ENCODE results near the gene MPP3. TPM values are rescaled to one million over a fixed set of nuclear protein-coding genes. Genes with fewer than 3 reads are reported as not detected.

Gene MPP3
- total and polyA plus RNA-seq, 3 donors from 2014 or later: 5.9 to 18.2 (median 16.7) TPM

DNA sequence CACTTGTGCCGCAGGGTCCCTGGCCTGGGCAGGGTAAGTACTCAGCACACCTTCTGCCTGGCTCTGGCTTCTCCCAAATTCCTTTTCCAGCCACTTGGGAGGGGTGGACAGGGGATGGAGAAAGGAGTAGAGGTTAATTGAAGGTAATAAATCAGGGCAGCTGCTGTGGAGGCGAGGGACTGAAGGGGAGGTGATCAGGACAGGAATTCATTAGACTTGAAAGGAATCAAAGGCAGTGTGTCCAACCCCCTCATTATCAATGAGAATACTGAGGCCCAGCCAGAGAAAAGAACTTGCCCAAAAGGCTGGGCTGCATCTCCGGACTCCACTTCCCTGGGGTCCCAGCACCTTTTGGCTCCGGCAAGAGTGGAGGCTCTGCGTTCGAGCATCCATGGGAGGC is 76.7 kb downstream of the MPP3 start:
- no peak overlapping the region for H3K27ac ChIP-seq
- no peaks in the 10 kb centered on the region for H3K9me3 ChIP-seq
- H3K4me3 ChIP-seq: no peak overlapping the region
- H3K36me3 ChIP-seq (ENCODE audit: low read depth, missing control alignments): no peaks in the 10 kb centered on the region
- intact Hi-C loops (cut with DNase I; ENCODE audit: low total_unique reads): no loop called here
- H3K27me3 ChIP-seq: no peaks in the 10 kb centered on the region
- DNase-seq: no peak
- H3K4me1 ChIP-seq: peaks cover 8% of the 10 kb centered on the region
- 47 to 66% methylated on average over 3 to 6 of the region's 6 CpGs for WGBS, 2 donors
- no peak for TF ChIP-seq POLR2A (IDR thresholded peaks at IDR 0.05)
- TF ChIP-seq, protein P1, sequence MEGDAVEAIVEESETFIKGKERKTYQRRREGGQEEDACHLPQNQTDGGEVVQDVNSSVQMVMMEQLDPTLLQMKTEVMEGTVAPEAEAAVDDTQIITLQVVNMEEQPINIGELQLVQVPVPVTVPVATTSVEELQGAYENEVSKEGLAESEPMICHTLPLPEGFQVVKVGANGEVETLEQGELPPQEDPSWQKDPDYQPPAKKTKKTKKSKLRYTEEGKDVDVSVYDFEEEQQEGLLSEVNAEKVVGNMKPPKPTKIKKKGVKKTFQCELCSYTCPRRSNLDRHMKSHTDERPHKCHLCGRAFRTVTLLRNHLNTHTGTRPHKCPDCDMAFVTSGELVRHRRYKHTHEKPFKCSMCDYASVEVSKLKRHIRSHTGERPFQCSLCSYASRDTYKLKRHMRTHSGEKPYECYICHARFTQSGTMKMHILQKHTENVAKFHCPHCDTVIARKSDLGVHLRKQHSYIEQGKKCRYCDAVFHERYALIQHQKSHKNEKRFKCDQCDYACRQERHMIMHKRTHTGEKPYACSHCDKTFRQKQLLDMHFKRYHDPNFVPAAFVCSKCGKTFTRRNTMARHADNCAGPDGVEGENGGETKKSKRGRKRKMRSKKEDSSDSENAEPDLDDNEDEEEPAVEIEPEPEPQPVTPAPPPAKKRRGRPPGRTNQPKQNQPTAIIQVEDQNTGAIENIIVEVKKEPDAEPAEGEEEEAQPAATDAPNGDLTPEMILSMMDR (IDR thresholded peaks at IDR 0.05): no peak

DNA sequence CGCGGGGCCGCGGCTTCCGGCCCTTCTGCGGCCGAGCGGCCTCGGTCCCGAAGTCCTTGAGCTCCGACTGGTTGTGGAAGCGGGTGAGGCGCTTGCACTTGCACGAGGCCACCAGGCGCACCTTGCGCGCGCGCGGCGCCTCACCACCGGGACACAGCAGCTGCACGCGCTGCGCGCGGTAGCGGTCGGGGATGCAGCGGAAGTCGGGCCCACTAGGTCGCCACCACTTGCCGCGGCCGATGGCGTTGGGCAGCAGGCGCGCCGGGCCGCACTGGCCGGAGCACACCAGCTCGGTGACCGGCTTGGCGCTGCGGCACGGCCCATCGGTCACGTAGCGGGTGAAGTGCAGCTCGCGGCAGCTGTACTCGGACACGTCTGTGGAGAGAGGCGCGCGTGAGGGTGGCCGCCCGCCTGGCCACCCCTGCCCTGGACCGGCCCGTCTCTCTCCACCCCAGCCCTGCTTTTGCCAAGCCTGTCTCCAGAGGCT is 77.5 kb downstream of the MPP3 start:
- DNase-seq: peak; percentile 54
- WGBS, 2 donors: 0 to 1% methylated on average over 2 to 19 of the region's 60 CpGs
- TF ChIP-seq POLR2A (IDR thresholded peaks at IDR 0.05): no peak
- TF ChIP-seq, protein P1 (IDR thresholded peaks at IDR 0.05): no peak
- H3K36me3 ChIP-seq (ENCODE audit: low read depth, missing control alignments): no peaks in the 10 kb centered on the region
- peaks cover 8% of the 10 kb centered on the region for H3K4me1 ChIP-seq
- intact Hi-C loops (cut with DNase I; ENCODE audit: low total_unique reads): no loop called here
- no peaks in the 10 kb centered on the region for H3K27me3 ChIP-seq
- H3K4me3 ChIP-seq: peak overlapping the region; percentile 32 to 56
- H3K9me3 ChIP-seq: no peaks in the 10 kb centered on the region
- no peak overlapping the region for H3K27ac ChIP-seq

DNA sequence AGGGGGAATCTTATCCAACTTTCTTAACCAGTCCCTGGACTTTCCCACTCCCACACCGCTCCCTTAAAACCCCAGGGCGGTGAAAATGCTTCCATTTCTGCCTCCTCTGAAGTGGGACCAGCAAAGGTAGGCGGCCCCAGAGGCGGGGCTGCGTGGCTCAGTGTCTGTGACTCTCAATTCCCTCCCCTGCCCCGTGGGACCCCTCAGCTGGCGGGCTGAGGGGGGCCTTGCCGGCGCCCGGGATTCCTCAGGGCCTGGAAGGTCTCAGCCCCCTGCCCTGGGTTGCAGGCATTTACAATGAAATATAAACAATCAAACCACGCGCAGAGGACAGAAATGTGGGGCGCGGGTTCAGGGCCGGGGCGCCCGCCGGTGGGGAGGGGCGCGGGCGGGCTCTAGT is 78.0 kb downstream of the MPP3 start:
- WGBS, 2 donors: 16 to 24% methylated on average over 4 to 16 of the region's 21 CpGs

DNA sequence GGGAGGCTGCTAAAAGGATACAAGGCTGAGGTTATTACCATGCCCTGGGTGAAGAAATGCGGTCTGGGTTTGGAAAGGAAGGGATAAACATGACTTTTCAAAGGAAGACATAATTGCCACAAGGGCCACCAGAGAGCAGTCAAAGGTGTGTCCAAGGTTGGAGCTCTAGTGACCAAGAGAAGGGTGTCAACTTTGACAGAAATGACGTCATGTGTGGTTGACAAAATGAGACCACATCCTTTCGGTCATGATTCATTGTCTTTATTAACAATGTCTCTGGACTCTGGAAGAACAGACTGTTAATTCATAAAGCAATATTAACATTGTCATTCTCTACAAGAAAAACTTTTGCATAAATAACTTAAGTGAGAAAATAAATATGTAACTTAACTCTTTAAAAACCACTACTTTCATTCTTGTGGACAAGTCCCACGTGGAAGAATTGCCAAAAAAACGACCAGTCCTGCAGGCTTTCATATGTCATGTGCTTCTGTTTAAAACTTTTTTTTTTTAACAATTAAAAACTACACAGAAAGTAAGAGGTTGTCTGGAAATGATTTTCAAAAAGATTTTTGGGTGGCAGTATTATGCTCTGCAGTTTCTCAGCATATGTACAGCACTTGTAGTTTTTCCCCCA is 79.3 kb downstream of the MPP3 start:
- Histone ChIP-seq H3K27me3 (no peaks in the 10 kb centered on the region), H3K27ac (no peak overlapping the region), H3K9me3 (no peaks in the 10 kb centered on the region), H3K4me3 (no peak overlapping the region), H3K36me3 (ENCODE audit: low read depth, missing control alignments) (no peaks in the 10 kb centered on the region), H3K4me1 (peaks cover 8% of the 10 kb centered on the region)
- 82 to 85% methylated on average over 5 of the region's 5 CpGs for WGBS, 2 donors
- intact Hi-C loops (cut with DNase I; ENCODE audit: low total_unique reads): no loop called here
- TF ChIP-seq POLR2A (IDR thresholded peaks at IDR 0.05): no peak
- TF ChIP-seq, protein P1 (IDR thresholded peaks at IDR 0.05): no peak
- DNase-seq: no peak

More for the DNA sequence above, 78.0 kb downstream of the MPP3 start:
- Histone ChIP-seq H3K4me1 (peaks cover 8% of the 10 kb centered on the region), H3K27ac (no peak overlapping the region), H3K9me3 (no peaks in the 10 kb centered on the region), H3K4me3 (peak overlapping the region; percentile 32 to 56), H3K36me3 (ENCODE audit: low read depth, missing control alignments) (no peaks in the 10 kb centered on the region), H3K27me3 (no peaks in the 10 kb centered on the region)
- intact Hi-C loops (cut with DNase I; ENCODE audit: low total_unique reads): no loop called here
- DNase-seq: no peak
- TF ChIP-seq POLR2A (IDR thresholded peaks at IDR 0.05): no peak
- TF ChIP-seq, protein P1 (IDR thresholded peaks at IDR 0.05): no peak

Other genes starting within 250 kb of the MPP3 start
- gene MEOX1, start 171.2 kb downstream of the MPP3 start, total RNA-seq: 1 to 10 TPM in 1 of 2 donors, under 1 TPM in 1; 0.12 to 2.8 TPM
- 6.1 TPM for gene MEOX1, start 171.2 kb downstream of the MPP3 start, polyA plus RNA-seq (ENCODE audit: insufficient read depth, low read depth, low replicate concordance)
- gene SOST, start 74.4 kb downstream of the MPP3 start, total RNA-seq: under 1 TPM in 1 of 2 donors, not detected in 1; 0.24 TPM
- gene SOST, start 74.4 kb downstream of the MPP3 start, polyA plus RNA-seq (ENCODE audit: insufficient read depth, low read depth, low replicate concordance): not detected
- gene DUSP3, start 54.2 kb downstream of the MPP3 start, total RNA-seq: 10 to 100 TPM; 59.2 to 75.1 TPM
- 54.8 TPM for gene DUSP3, start 54.2 kb downstream of the MPP3 start, polyA plus RNA-seq (ENCODE audit: insufficient read depth, low read depth, low replicate concordance)
- gene CFAP97D1, start 52.7 kb downstream of the MPP3 start, total RNA-seq: 10 to 100 TPM in 1 of 2 donors, 1 to 10 TPM in 1; 6.3 to 20.0 TPM
- gene CFAP97D1, start 52.7 kb downstream of the MPP3 start, polyA plus RNA-seq (ENCODE audit: insufficient read depth, low read depth, low replicate concordance): 32.4 TPM
- gene CD300LG, start 14.0 kb upstream of the MPP3 start, total RNA-seq: 10 to 100 TPM; 48.4 to 53.9 TPM
- 49.2 TPM for gene CD300LG, start 14.0 kb upstream of the MPP3 start, polyA plus RNA-seq (ENCODE audit: insufficient read depth, low read depth, low replicate concordance)
- 10 to 100 TPM; 25.1 to 25.8 TPM for gene MPP2, start 74.4 kb upstream of the MPP3 start, total RNA-seq
- 31.4 TPM for gene MPP2, start 74.4 kb upstream of the MPP3 start, polyA plus RNA-seq (ENCODE audit: insufficient read depth, low read depth, low replicate concordance)
- not detected for gene PPY, start 109.3 kb upstream of the MPP3 start, total RNA-seq
- 0.99 TPM for gene PPY, start 109.3 kb upstream of the MPP3 start, polyA plus RNA-seq (ENCODE audit: insufficient read depth, low read depth, low replicate concordance)
- under 1 TPM in 1 of 2 donors, not detected in 1; 0.37 TPM for gene PYY, start 120.8 kb upstream of the MPP3 start, total RNA-seq
- gene PYY, start 120.8 kb upstream of the MPP3 start, polyA plus RNA-seq (ENCODE audit: insufficient read depth, low read depth, low replicate concordance): 1.5 TPM
- 1 to 10 TPM; 2.5 to 3.1 TPM for gene NAGS, start 171.5 kb upstream of the MPP3 start, total RNA-seq
- gene NAGS, start 171.5 kb upstream of the MPP3 start, polyA plus RNA-seq (ENCODE audit: insufficient read depth, low read depth, low replicate concordance): 6.5 TPM
- 10 to 100 TPM; 38.4 to 63.3 TPM for gene TMEM101, start 181.8 kb upstream of the MPP3 start, total RNA-seq
- gene TMEM101, start 181.8 kb upstream of the MPP3 start, polyA plus RNA-seq (ENCODE audit: insufficient read depth, low read depth, low replicate concordance): 51.1 TPM
- 10 to 100 TPM; 52.7 to 74.4 TPM for gene LSM12, start 233.5 kb upstream of the MPP3 start, total RNA-seq
- gene LSM12, start 233.5 kb upstream of the MPP3 start, polyA plus RNA-seq (ENCODE audit: insufficient read depth, low read depth, low replicate concordance): 57.6 TPM
- 10 to 100 TPM; 58.0 to 85.5 TPM for gene G6PC3, start 237.6 kb upstream of the MPP3 start, total RNA-seq
- 109 TPM for gene G6PC3, start 237.6 kb upstream of the MPP3 start, polyA plus RNA-seq (ENCODE audit: insufficient read depth, low read depth, low replicate concordance)

Measured in testis (tissue), 3 donors.